DMS153 treated with DMSO at 0.1 percent for 48 hours (cell line): ENCODE data around the gene AKR7A3.
A peak's percentile ranks its signal among the peaks of the same experiment; 100 is the strongest.

Experiments used
- DNase-seq: peaks from one replicate; lab custom pipeline; 2025; ENCODE audit not compliant: unreplicated experiment; lab: John Stamatoyannopoulos, UW

Gene AKR7A3

GRCh38 chr1:19288324-19289241 lies at the start of gene AKR7A3:
TSS of gene AKR7A3 (minus strand) at chr1:19288770. CDS start at chr1:19288709, 61 bp downstream.
- peak; percentile 5 for DNase-seq

GRCh38 chr1:19338323-19338762 lies 49.8 kb upstream of the AKR7A3 start:
- no peak for DNase-seq

GRCh38 chr1:19337289-19337688 lies 48.7 kb upstream of the AKR7A3 start:
- DNase-seq: no peak

GRCh38 chr1:19336543-19336942 lies 48.0 kb upstream of the AKR7A3 start:
- no peak for DNase-seq

- no peak for DNase-seq
Measured at GRCh38 chr1:19333587-19334354, 45.2 kb upstream of the AKR7A3 start.

- DNase-seq: no peak
Measured at GRCh38 chr1:19332832-19333231, 44.3 kb upstream of the AKR7A3 start.

GRCh38 chr1:19331262-19331878 lies 42.8 kb upstream of the AKR7A3 start:
- no peak for DNase-seq

GRCh38 chr1:19330449-19331135 lies 42.0 kb upstream of the AKR7A3 start:
- DNase-seq: no peak

GRCh38 chr1:19329611-19330010 lies 41.0 kb upstream of the AKR7A3 start:
- DNase-seq: no peak

- no peak for DNase-seq
Measured at GRCh38 chr1:19329188-19329587, 40.6 kb upstream of the AKR7A3 start.

- DNase-seq: no peak
Measured at GRCh38 chr1:19328486-19328885, 39.9 kb upstream of the AKR7A3 start.

- no peak for DNase-seq
Measured at GRCh38 chr1:19327736-19328135, 39.2 kb upstream of the AKR7A3 start.

GRCh38 chr1:19327301-19327700 lies 38.7 kb upstream of the AKR7A3 start:
- no peak for DNase-seq

- no peak for DNase-seq
Measured at GRCh38 chr1:19326748-19327065, 38.1 kb upstream of the AKR7A3 start.

- no peak for DNase-seq
Measured at GRCh38 chr1:19325958-19326747, 37.6 kb upstream of the AKR7A3 start.

- DNase-seq: no peak
Measured at GRCh38 chr1:19325368-19325957, 36.9 kb upstream of the AKR7A3 start.

- no peak for DNase-seq
Measured at GRCh38 chr1:19324665-19324990, 36.1 kb upstream of the AKR7A3 start.

GRCh38 chr1:19323987-19324664 lies 35.6 kb upstream of the AKR7A3 start:
- DNase-seq: no peak

GRCh38 chr1:19322481-19322880 lies 33.9 kb upstream of the AKR7A3 start:
- no peak for DNase-seq

- DNase-seq: no peak
Measured at GRCh38 chr1:19321071-19321470, 32.5 kb upstream of the AKR7A3 start.
